Measurements from ENCODE around the gene SPC24.

DNA sequence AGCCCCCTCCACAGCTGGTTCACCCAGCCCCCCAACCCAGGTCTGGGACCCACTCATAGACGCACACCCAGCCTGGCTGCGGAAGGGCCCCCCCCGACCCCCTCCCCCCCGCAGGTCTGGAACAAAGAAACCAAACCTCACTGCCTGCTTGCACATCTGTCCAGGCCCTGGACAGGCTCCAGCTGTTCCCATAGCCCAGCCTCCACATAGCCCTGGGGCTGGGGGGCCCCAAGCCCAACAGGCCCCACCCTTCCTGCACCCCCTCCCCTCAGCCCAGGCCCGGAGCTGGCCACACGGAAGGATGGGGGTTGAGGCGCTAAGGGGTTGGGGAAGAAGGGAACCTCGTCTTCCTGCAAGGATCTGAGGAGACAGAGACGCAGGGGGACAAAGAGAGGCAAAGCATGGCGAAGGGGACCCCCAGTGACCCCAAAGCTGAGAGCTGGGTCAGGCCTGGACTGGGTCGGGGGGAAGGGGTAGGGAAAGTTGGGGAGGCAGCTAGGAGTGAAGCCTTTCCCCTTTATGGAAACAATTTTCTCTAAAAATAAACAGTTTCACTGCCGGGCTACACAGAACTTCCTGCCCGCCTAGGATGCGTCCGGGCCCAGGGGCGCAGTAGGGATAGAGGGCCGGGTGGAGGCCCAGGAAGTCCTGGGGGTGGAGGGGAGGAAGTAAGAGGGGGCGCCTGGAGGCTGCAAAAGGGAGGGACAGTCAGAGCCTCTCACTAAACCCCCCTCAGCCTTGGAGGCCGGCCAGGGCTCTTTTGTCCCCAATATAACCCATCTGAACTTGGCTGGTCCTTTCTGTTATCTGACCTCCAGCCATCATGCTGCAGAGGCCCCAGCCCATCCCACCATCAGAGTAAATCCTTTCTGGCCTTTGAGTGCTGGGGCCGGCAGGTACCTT, 39.3 kb upstream of the SPC24 start:
- TF ChIP-seq POLR2A (IDR thresholded peaks at IDR 0.05): no peak
- TF ChIP-seq, protein P1, sequence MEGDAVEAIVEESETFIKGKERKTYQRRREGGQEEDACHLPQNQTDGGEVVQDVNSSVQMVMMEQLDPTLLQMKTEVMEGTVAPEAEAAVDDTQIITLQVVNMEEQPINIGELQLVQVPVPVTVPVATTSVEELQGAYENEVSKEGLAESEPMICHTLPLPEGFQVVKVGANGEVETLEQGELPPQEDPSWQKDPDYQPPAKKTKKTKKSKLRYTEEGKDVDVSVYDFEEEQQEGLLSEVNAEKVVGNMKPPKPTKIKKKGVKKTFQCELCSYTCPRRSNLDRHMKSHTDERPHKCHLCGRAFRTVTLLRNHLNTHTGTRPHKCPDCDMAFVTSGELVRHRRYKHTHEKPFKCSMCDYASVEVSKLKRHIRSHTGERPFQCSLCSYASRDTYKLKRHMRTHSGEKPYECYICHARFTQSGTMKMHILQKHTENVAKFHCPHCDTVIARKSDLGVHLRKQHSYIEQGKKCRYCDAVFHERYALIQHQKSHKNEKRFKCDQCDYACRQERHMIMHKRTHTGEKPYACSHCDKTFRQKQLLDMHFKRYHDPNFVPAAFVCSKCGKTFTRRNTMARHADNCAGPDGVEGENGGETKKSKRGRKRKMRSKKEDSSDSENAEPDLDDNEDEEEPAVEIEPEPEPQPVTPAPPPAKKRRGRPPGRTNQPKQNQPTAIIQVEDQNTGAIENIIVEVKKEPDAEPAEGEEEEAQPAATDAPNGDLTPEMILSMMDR (IDR thresholded peaks at IDR 0.05): no peak
- no peak for TF ChIP-seq EP300 (IDR thresholded peaks at IDR 0.05)
